Fibroblast of lung (primary cell): ENCODE measurements around the gene GMPPB. TPM values are rescaled to one million over a fixed set of nuclear protein-coding genes. Genes with fewer than 3 reads are reported as not detected.

ENCODE experiments used
- DNase-seq, 2 donors: peaks; one replicate each; pipeline versions ENCODE4 v3.0.0 to v3.0.0-alpha.2; 2010; ENCODE audit warnings: low read depth in 2 of 2
- H2AFZ ChIP-seq: 2 replicates; pipeline ENCODE4 v1.5.1; 2012; ENCODE audit warnings: low read length, control low read depth, inconsistent platforms
- H3K27ac ChIP-seq: 2 replicates; pipeline ENCODE4 v1.5.1; 2011; ENCODE audit warnings: low read length, control low read depth; ENCODE audit not compliant: insufficient read depth
- H3K27me3 ChIP-seq: 2 replicates; pipeline ENCODE4 v1.5.1; 2011; ENCODE audit warnings: mild to moderate bottlenecking, low read length; ENCODE audit not compliant: control insufficient read depth, insufficient read depth
- H3K36me3 ChIP-seq: 2 replicates; pipeline ENCODE4 v1.5.1; 2011; ENCODE audit warnings: low read length; ENCODE audit not compliant: control insufficient read depth, insufficient read depth
- H3K4me1 ChIP-seq: 2 replicates; pipeline ENCODE4 v1.5.1; 2011; ENCODE audit warnings: low read length; ENCODE audit not compliant: control insufficient read depth, insufficient read depth; ENCODE audit errors: extremely low read depth
- H3K4me2 ChIP-seq: 2 replicates; pipeline ENCODE4 v1.5.1; 2011; ENCODE audit warnings: low read length, control low read depth; ENCODE audit not compliant: insufficient read depth; ENCODE audit errors: extremely low read depth
- H3K4me3 ChIP-seq, 4 experiments: fragments of 200-600 bp in 1 of 4; sonication (generic) in 1 of 4; replicated peaks in 1 of 4; 2 replicates each; pipeline ENCODE4 v1.5.1; 2011 to 2016; ENCODE audit warnings: low read length in 4 of 4, low read depth in 3 of 4, mild to moderate bottlenecking in 3 of 4, control low read depth in 2 of 4, inconsistent platforms in 1 of 4, mixed read lengths in 1 of 4; ENCODE audit not compliant: insufficient read depth in 1 of 4; ENCODE audit errors: control extremely low read depth in 1 of 4
- H3K79me2 ChIP-seq: 2 replicates; pipeline ENCODE4 v1.5.1; 2012; ENCODE audit warnings: mild to moderate bottlenecking, low read length, inconsistent platforms; ENCODE audit not compliant: control insufficient read depth, insufficient read depth
- H3K9ac ChIP-seq: 2 replicates; pipeline ENCODE4 v1.5.1; 2011; ENCODE audit warnings: mild to moderate bottlenecking, low read length, control low read depth; ENCODE audit not compliant: insufficient read depth
- H3K9me3 ChIP-seq: 2 replicates; pipeline ENCODE4 v1.5.1; 2012; ENCODE audit warnings: low read depth, low read length; ENCODE audit not compliant: control insufficient read depth, insufficient read depth
- H4K20me1 ChIP-seq: 2 replicates; pipeline ENCODE4 v1.5.1; 2011; ENCODE audit warnings: low read length; ENCODE audit not compliant: control insufficient read depth, insufficient read depth; ENCODE audit errors: extremely low read depth
- CTCF ChIP-seq, 2 donors: IDR thresholded peaks in 1 of 2; conservative IDR thresholded peaks in 1 of 2; 1 replicate in 1 of 2; 2 replicates in 1 of 2; pipeline ENCODE4 v1.5.1; 2011 to 2012; ENCODE audit warnings: low read length in 2 of 2, control low read depth in 1 of 2, inconsistent platforms in 1 of 2, low read depth in 1 of 2, mild to moderate bottlenecking in 1 of 2
- EZH2 ChIP-seq: IDR thresholded peaks from 2 replicates; pipeline ENCODE4 v1.5.1; 2012; ENCODE audit warnings: low read length, control low read depth, mild to moderate bottlenecking; ENCODE audit errors: missing control alignments
- polyA plus RNA-seq, 2 donors: library from polyadenylated mRNA; depleted of rRNA in 1 of 2; stranded (reverse) in 1 of 2; unstranded in 1 of 2; fragments of >200 nt; gene quantifications; 2 replicates each; pipeline ENCODE4 v1.2.1, GENCODE V29; 2011 to 2012; ENCODE audit warnings: missing spikeins in 1 of 2
- total RNA-seq: library from RNA; depleted of rRNA; stranded (reverse); fragments of >200 nt; gene quantifications from 2 replicates; pipeline ENCODE4 v1.2.1, GENCODE V29; 2014

Gene GMPPB
- total and polyA plus RNA-seq, 2 donors (not counting 1 experiment from before 2014, with no cell fraction given): 13.7 to 14.4 TPM

DNA sequence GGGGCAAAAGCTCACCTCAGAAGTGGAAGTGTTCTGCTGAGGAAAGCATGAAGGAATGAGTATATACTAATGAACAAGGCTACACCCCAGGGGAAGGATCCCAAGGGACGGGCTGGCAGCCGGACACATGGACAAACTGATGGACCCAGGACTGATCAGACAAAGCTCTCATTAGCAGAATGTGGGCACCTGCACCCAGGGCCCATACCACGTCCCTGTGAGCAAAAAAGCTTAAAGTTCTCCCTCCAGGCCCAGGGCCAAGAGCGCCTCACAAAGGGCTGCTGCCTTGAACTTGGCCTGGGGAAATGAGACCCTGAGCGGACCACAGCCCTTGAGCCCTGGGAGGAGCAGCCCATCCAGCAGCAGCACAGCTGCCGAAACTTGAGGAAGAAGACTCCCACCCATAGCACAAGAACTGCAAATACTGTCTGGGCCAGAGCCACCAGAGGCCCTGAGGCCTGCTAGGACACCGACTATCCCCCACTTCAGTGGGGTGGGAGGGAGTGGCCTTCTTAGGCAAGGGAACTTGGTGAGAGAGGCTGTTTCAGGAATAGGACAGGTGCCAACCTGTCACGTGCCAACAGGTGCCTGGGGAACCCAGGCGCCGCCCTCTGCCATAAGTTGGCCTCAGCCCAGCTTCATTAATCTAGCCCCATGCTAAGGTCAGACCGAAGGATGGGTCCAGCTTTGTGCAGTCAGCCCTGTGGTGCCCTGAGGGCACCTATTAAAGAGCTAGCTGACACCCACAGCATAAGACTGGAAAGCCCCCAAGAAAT is 2.3 kb upstream of the GMPPB start:
- Histone ChIP-seq H3K36me3 (peaks cover 27% of the 10 kb centered on the region), H3K4me1 (peaks cover 7% of the 10 kb centered on the region), H3K9ac (no peak overlapping the region), H3K27ac (no peak overlapping the region), H3K4me3 (no peak overlapping the region), H3K27me3 (no peaks in the 10 kb centered on the region), H3K79me2 (peaks cover 16% of the 10 kb centered on the region), H2AFZ (no peak overlapping the region), H3K4me2 (no peak overlapping the region), H3K9me3 (no peaks in the 10 kb centered on the region), H4K20me1 (no peaks in the 10 kb centered on the region)
- DNase-seq: no peak
- TF ChIP-seq CTCF (conservative IDR thresholded peaks at IDR 0.05 in 1 of 2, IDR thresholded peaks at IDR 0.05 in 1 of 2; ENCODE audit: low read depth in 1 of 2, low read length in 2 of 2): no peak
- TF ChIP-seq EZH2: no peak

GRCh38 chr3:49724586-49724985 is 835 bp upstream of the GMPPB start:
- peak overlapping the region; percentile 90 for H3K4me2 ChIP-seq
- peak overlapping the region; percentile 92 for H3K27ac ChIP-seq
- no peaks in the 10 kb centered on the region for H3K9me3 ChIP-seq
- no peaks in the 10 kb centered on the region for H3K27me3 ChIP-seq
- H2AFZ ChIP-seq: no peak overlapping the region
- no peaks in the 10 kb centered on the region for H4K20me1 ChIP-seq
- peak overlapping the region; percentile 49 to 98 (median 56) for H3K4me3 ChIP-seq
- no peak for DNase-seq
- peaks cover 16% of the 10 kb centered on the region for H3K79me2 ChIP-seq
- H3K36me3 ChIP-seq: peaks cover 34% of the 10 kb centered on the region
- H3K4me1 ChIP-seq: peaks cover 7% of the 10 kb centered on the region
- TF ChIP-seq EZH2: no peak
- TF ChIP-seq CTCF (conservative IDR thresholded peaks at IDR 0.05 in 1 of 2, IDR thresholded peaks at IDR 0.05 in 1 of 2; ENCODE audit: low read depth in 1 of 2, low read length in 2 of 2): no peak
- H3K9ac ChIP-seq: peak overlapping the region; percentile 78

DNA sequence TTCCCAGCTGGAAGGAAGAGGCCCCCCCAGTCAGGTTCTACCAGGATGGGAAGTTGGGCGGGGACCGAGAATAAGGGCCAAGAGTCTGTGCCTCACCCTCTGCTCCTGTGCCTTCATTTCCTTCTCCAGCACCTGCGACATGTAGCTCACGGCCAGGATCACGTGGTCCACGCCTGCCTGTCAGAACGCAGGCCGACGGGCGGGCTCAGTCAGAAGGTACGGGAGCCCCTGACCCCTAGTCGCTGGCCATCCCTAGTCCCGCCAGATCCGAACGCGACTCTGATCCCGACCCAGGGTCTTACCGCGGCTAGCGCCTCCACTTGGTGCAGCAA is 489 bp downstream of the GMPPB start:
- no peak for TF ChIP-seq EZH2
- peak overlapping the region; percentile 8 for H2AFZ ChIP-seq
- DNase-seq: peak; percentile 21 to 55
- peaks cover 16% of the 10 kb centered on the region for H3K79me2 ChIP-seq
- H3K9ac ChIP-seq: peak overlapping the region; percentile 95
- peaks cover 34% of the 10 kb centered on the region for H3K36me3 ChIP-seq
- peak overlapping the region; percentile 81 for H3K4me2 ChIP-seq
- no peaks in the 10 kb centered on the region for H3K9me3 ChIP-seq
- peaks cover 13% of the 10 kb centered on the region for H3K4me1 ChIP-seq
- no peaks in the 10 kb centered on the region for H4K20me1 ChIP-seq
- H3K4me3 ChIP-seq: peak overlapping the region; percentile 86 to 99 (median 98)
- H3K27ac ChIP-seq: peak overlapping the region; percentile 97
- no peaks in the 10 kb centered on the region for H3K27me3 ChIP-seq
